HG02852 (cell line): ENCODE measurements around the gene TOR2A.

ENCODE experiments used
- ATAC-seq: cut with Tn5 transposase; IDR thresholded peaks from one replicate; pipeline ENCODE4 v1.9.1; 2021; ENCODE audit warnings: mild to moderate bottlenecking, moderate library complexity; ENCODE audit not compliant: unreplicated experiment

The TOR2A gene

DNA sequence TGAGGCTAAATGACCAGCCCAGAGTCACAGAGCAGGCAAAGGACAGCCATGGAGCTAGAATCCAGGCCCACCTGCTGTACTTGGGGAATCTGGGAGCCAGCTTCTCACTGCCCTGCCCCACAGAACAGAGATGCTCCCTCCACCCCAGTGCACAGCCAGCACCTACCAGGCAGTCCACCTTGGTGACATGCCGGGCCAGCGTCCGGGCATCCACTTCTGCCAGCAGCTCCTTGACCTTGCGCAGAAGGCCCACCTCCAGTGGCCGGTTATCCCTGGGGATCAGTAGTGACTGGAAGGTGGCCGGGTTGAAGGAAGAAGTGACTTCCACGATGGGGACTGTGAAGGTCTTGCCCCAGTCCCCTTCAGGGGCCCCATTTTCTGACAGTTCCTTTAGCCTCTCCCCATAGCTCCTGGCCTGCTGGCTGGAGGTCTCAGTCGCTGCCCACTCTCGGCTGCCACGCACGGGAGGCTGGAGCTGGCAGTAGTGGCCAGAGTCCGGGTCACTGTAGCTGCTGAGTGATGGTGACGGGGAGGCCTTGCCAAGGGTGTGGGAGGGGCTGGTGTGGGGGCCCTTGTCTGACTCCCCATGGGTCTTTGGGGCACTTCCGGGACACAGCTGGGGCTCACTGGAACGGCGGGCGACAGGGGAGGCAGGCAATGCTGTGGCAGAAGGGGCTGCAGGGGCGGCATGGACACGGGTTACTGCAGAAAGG lies 9.5 kb upstream of the TOR2A start:
- no peak for ATAC-seq

DNA sequence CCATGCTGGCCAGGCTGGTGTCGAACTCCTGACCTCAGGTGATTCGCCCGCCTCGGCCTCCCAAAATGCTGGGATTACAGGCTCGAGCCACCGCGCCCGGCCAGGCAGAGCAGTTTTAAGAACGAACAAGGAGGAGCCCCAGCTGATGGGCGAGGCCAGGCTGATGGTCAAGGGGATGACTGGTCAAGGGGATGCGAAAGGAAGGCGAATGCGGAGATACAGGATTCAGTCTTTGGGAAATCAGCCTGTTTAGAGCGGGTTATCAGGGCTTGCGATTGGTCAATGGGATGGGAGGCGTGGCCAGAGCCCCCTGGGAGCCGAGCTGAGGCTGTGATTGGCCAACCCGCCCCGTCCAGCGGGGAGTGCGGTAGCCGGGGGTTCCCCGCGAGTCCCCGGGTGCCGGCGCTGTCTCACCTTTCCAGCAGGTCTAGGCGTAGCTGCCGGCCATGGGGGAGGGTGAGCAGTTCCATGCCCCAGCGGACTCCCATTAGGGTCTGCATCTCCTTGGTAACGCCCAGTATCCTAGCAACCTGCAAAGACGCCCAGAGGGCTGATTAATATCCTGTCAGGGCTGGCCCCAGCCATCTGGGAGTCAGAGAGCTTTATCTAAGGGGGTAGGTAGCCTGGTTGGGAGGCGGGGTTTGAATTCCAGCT lies 7.5 kb upstream of the TOR2A start:
- no peak for ATAC-seq

DNA sequence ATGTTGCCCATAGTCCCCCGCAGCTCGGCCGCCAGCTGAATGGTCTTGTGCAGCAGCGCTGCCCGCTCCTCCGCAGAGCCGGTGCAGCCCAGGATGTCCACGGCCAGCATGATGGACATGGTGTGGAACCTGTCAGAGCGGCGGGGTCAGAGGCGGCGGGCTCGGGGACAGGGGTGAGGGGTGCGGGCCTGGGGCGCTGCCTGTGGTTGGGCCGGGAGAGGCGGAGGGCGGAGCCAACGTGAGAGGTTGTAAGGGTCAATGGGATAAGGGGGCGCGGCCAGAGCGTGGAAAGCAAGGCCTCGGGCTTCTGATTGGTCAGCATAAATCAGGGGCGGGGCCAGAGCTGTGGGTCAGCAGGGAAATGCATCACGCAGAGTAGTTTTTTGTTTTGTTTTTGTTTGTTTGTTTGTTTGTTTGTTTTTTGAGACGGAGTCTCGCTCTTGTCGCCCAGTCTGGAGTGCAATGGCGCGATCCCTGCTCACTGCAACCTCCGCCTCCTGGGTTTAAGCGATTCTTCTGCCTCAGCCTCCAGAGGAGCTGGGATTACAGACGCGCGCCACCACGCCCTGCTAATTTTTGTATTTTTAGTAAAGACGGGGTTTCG lies 6.8 kb upstream of the TOR2A start:
- ATAC-seq, result no peak

DNA sequence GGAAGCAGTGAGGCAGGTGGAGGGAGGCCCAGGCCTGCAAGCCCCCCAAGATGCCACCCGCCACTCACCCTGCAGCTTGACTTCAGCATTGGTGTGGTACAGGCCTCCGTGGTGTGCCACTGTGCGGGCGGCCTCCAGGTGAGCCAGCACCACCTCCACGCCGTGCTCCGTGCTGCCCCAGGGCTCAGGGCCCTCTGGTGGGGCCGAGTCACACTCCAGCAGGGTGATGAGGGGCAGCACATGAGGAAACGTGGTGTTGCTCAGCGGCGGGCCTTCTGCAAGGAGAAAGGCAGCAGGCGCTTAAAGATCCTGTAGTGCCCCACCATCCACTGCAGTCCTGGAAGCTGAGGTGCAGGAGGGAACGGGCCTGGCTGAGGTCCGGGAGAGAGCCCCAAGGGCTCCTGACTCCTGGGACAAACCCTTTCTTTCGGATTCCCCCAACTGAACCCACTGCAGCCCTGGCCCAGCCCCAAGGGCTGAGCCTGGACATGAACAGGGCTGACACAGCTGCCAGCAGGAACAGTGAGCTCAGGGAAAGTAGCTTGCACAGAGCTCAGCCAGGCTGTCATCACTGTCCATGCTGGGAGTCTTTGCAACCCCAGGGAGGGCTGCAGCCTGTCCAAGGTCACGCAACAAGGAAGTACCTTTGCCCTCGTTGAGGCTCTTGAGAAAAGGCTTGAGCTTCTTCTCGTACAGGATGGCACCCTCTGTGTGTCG lies 4.7 kb upstream of the TOR2A start:
- no peak for ATAC-seq

DNA sequence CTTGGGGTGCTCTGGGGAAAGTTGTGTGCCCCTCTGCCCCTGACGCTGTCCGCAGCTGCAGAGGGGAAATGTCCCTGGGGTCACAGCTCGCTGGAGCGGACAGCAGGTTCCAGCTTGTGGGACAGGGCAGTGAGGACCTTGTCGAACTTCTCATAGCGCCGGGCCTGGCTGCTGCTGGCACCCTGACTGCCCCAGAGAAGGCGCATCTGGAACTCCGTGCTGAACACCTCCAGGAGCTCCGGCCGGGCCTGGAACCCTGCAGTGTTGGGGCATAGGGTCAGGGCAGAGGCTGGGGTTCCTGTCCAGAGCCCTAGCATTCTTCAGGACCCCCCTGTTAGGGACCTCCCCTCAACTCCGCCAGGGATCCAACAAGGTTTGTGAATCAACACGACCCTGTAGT lies 3.6 kb upstream of the TOR2A start:
- no peak for ATAC-seq

DNA sequence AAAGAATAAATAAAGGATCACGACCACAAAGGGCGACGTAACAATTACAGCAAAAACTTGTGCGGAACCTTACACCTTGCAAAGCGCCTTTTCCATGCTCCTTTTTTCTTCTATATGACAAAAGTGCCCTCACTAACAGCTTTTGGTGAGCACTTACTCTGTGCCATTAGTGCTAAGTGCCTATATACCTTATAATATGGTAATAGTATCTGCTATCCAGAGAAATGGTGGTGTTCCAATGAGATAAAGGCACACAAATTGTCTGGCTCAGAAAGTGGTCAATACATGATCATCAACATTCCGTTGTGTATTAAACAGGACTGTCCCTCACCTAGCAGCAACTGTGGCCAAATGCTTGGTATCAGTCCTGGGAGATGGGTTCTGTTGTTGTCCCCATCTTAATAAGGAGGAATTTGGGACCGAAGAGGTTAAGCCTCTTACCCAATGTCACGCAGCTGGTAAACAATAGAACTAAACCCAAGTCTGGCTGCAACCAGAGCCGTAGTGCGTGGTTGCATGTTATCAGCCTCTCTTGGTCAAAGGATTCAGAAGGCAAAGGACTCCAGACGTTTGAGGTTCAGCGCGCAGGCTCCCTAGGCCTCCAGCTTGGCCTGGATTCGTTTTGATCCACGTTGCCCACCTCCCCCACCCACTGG lies 564 bp upstream of the TOR2A start:
- peak; percentile 9 for ATAC-seq

DNA sequence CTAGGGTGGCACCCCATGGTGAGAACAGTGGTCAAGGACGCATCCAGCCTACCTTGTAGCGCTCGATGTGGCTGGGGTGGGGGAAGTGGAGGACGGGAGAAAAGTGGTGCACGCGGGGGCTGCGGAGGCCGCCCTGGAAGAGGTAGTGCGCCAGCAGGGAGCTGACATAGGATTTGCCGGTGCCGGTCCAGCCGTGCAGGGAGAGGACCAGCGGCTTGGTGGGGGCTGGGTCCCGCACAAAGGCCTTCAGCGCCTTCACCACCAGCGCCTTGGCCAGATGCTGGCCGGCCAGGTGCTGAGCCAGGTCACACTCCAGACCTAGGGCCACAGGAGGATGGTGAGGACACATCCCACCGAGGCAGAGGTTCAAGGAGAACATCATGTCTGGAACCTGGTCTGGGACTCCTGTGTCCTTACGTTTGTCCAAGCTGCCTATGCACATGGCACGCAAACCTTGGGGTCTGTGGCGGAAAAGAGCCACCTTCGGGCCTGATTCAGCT lies 797 bp downstream of the TOR2A start:
- ATAC-seq, result no peak

DNA sequence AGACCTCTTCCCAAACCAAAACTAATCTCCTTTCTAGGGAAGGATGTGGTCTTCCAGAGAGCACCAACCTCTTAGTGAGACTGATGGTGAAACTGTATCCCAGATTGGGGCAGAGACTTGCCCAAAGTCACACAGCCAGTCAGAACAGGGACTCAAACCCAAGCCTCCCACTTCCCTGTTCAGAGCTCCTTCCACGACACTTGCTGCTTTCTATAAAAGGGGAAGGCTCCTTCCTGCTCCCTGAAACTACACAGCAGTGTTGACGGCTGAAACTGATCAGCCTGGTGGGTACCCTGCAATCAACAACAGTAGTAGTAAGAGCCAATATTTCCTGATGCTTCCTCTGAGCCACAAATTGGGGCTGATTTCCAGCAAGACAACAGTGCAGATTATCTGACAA lies 1.5 kb downstream of the TOR2A start:
- no peak for ATAC-seq

DNA sequence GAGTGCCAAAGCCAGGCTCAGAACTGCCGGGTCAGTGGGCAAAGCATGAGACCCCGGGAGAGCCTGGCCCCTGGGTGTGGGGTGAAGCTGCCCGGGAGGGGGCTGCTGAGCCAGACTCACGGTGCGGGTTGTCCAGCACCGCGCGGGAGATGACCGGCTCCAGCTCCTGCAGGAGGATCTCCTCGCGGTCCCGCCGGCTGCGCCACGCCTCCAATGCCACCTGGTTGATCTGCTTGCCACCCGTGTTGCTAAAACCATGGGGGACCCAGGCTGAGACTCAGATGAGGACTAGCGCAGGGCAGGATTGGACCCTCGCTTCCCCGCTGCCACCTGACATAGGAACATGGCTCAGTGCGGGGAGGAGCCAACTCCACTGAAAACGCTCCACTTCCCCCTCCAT lies 2.6 kb downstream of the TOR2A start:
- no peak for ATAC-seq

DNA sequence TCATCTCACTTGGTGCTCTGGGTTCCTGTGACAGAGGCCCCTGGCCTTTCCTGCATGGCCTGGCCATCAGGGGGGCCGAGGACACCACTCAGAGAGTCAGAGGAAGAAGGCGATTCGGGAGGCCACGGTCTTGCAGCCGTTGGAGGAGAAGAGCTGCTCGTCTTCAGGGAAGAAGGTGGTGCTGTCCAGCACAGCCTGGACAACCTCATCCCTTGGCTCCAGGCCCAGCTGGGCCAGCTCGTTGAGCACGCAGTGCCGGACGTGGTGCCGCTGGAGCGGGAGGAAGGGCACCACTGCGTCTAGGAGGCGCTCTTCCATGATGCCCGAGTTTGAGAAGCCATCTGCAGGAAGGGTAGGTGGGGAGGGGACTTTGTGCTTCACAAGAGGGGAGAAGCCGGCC lies 3.2 kb downstream of the TOR2A start:
- no peak for ATAC-seq

DNA sequence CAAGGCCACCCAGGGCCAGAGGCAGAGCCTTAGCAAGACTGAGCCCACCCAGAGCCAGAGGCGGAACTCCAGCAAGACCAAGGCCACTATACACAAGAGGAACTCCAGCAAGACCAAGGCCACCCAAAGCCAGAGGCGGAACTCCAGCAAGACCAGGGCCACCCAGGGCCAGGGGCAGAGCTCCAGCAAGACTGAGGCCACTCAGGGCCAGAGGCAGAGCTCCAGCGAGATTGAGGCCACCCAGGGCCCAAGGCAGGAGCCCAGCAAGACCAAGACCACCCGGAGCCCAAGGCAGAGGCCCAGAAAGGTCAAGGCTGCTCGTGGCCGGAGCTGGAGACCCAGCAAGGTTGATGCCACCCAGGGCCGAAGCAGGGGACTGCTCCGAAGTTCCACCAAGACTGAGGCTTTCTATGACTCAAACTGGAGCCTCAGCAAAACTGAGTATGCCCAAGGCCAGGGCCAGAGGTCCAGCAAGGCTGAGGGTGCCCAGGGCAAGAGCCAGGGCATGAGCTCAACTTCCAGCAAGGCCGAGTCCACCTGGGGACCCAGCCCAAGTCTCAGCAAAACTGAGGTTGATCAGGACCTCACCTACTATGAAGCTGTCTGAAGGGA lies 4.2 kb downstream of the TOR2A start:
- ATAC-seq, result no peak

DNA sequence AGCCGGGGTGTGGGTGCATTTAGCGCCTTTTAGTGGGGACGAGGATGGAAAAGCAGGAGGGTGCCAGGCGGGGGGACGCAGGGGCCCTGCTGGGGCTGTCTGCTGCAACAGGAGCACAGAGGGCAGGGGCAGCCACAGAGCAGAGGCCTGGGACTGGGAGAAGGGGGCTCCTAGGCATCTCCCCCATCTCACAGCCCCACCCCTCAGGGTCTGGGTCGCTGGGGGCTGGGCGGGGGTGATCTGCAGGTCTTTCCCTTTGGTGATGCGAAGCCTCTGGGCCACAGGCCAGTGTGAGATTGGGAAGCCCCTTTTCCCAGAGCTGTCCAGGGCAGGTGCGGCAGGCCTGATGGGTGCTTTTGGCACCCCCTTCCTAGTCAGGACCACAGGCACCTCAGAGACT lies 4.8 kb downstream of the TOR2A start:
- no peak for ATAC-seq

DNA sequence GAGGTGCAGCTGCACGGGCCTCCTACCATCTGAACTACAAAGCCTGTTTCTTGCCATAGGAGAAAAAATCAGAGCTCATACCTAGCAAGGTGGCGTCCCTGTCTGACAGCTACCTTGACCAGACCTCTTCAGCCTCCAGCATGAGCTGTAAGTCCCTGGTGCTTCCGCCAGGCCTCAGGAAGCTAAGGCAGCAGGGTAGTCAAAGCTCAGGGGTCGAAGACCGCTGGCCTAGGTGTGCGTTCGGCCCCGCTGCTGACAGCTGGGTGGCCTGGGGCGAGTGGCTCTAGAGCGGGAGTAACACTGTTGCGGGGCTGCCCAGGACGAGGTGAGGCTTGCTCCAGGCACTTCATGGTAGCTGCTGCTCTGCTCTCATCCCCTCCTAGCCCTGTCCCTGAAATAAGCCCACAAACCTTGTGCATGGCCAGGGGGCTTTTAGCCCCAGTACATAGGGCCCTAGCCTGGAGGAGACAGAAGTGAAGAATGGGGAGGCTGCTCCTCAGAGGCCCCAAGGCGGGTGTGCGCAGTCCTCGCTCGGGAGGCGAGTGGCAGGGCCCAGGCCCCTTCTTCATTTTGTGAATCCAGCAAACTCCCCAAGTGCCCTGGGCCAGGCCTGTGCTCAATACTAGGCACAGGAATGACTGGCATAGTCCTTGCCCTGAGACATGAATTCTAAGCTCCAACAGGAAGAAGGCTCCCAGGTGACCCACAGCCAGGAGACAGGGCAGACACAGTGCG lies 5.4 kb downstream of the TOR2A start:
- ATAC-seq, result no peak

DNA sequence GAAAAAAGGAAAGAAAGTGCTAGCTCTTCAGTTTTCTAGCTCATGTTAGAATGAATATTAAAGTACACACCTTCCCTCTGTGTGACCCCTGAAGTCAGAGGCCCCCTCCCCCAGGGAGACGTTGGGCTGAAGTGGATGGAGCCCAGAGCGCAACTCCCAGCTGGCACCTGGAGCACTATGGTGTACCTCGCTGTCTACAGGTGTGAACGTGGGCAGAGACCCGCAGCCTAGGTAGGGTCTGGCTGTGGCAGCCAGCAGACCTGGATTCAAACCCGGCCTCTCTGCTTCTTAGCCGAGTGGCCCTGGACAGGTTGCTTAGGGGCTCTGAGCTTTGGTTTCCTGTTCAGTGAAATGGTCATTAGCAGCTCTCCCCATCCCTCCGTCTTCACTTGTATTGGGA lies 6.3 kb downstream of the TOR2A start:
- ATAC-seq, result no peak

DNA sequence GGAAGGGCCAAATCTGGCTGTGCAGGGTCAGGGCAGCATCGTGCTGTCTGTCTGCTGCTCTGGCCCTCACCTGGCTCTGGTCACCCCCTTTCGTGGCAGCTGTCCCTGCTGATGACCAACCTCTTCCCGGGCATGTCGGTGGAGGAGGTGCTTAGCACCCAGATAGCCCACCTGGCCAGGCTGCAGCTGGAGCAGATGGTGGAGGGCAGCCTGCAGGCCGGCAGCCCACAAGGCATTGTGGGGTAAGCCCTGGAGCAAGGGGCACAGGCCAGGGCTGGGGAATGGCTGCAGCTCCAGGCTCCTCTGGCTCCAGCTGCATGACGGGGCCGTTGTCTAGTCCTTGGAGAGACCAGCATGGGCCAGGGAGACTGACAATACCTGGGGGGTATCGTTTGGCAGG lies 8.2 kb downstream of the TOR2A start:
- ATAC-seq, result no peak

DNA sequence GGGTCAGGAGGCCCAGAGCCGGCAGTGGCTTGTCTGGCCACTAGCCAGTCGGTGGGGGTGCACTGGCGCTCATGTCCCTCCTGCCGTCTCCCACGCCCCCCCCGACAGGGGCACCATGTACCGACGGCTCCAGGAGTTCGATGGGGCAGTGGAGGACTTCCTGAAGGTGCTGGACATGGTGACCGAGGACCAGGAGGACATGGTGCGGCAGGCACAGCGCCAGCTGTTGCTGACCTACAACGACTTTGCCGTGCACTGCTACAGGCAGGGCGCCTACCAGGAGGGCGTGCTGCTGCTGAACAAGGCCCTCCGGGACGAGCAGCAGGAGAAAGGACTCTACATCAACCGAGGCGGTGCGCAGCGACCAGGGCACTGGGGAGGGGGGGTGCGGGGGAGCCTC lies 11.1 kb downstream of the TOR2A start:
- no peak for ATAC-seq

DNA sequence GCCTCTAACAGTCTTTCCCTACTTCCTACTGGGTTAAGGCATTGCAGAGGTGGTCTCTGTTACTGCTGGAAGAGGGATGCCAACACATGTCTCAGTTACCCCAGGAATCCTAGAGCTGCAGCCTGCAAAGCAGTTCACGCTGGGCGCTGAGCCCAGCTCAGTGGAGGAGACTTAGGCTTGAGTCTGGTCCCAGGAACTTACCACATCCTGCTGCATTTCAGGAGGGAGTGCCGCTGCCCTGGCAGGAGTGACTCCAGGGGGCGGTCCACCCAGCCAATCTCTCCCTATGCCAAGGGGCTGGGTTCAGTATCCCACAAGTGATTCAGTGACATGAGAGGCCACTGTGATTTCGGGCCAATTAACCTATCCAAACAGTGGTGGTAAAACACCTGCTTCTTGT lies 11.7 kb downstream of the TOR2A start:
- no peak for ATAC-seq

DNA sequence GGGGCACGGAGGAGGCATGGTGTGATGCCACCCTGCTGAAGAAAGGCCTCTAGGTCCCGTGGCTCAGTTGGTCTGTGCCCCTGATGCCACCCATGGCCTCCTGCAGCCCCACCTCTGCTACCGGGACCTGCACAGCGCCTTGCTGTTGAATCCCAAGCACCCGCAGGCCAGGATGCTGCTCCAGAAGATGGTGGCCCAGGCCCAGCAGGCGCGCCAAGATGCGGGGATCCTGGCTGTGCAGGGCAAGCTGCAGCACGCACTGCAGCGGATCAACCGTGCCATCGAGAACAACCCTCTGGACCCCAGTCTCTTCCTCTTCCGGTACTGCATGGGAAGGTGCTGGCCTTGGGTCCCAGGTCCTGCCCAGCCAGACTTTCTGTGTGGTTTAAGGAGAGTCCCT lies 12.1 kb downstream of the TOR2A start:
- ATAC-seq, result no peak

DNA sequence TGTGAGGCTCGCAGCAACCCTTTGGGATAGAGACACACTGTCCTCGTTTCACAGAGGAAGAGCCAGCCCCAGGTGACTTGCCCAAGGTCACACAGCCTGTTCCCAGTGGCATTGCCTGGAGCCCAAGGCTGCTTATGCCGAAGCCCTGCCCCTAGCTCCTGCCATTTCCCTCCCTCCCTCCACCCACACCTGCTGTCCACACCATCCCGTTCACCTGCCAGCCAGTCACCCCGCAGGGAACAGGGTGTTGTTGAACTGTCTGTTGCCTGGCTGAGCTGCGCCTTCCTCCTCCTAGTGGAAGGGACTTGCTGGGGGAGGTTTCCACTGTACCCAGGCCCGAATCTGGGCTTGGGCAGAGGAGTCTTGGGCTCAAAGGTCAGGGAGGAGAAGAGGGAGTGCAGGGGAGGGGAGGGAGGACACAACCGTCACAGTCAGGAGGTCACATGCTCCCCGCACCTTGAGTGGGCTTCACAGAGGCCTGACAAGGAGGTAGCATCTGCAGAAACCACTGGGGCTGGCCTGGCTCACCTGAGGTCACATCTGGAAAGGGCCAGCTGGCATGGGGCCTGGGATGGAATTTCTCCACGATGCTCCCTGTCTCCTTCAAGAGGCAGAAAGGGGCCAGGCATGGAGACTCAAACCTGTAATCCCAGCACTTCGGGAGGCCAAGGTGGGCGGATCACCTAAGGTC lies 12.9 kb downstream of the TOR2A start:
- no peak for ATAC-seq
